Sigmoid colon (tissue), 4 donors: ENCODE measurements around the gene MYO1C.

ENCODE experiments used
- EP300 ChIP-seq, 4 donors: sonication (generic); formaldehyde crosslinking; IDR thresholded peaks; one replicate each; pipeline ENCODE4 v1.6.1; 2017; ENCODE audit warnings: antibody characterized with exemption in 4 of 4
- POLR2A ChIP-seq, 2 donors: fragments of 450-650 bp; IDR thresholded peaks; one replicate each; pipeline ENCODE4 v1.6.1; 2016; ENCODE audit warnings: antibody characterized with exemption in 2 of 2, mild to moderate bottlenecking in 2 of 2, moderate library complexity in 2 of 2
- POLR2AphosphoS5 ChIP-seq, 4 donors: sonication (generic); formaldehyde crosslinking; IDR thresholded peaks; one replicate each; pipeline ENCODE4 v1.6.1; 2017; ENCODE audit warnings: antibody characterized with exemption in 4 of 4
- TF ChIP-seq, protein P1 (sequence below), 4 experiments: fragments of 450-650 bp in 3 of 4; fragments of 200-600 bp in 1 of 4; IDR thresholded peaks; one replicate each; pipeline ENCODE4 v1.5.1; 2016 to 2019; ENCODE audit warnings: antibody characterized with exemption in 4 of 4, mild to moderate bottlenecking in 3 of 4, moderate library complexity in 2 of 4

DNA sequence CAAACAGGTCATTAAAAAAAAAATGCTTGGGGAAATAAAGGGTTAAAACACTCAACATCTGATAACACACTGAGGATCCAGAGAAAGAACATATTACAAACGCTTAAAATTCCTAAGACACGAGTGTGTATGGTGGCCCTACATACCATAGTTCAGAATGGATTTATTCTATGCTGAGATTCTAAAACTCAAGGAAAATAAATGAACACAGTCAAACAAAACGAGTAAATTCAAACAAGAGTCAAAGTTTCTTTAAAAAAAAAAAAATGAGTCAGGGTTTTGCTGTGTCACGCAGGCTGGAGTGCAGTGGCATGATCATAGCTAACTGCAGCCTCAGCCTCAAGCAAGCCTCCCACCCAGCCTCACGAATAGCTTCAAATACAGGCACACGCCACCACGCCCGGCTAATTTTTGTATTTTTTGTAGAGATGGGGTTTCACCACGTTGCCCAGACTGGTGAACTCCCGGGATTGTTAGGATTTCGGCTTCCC lies 53.8 kb downstream of the MYO1C start:
- TF ChIP-seq POLR2AphosphoS5 (IDR thresholded peaks at IDR 0.05) (no peak), POLR2A (IDR thresholded peaks at IDR 0.05) (no peak), EP300 (IDR thresholded peaks at IDR 0.05) (no peak)
- TF ChIP-seq, protein P1, sequence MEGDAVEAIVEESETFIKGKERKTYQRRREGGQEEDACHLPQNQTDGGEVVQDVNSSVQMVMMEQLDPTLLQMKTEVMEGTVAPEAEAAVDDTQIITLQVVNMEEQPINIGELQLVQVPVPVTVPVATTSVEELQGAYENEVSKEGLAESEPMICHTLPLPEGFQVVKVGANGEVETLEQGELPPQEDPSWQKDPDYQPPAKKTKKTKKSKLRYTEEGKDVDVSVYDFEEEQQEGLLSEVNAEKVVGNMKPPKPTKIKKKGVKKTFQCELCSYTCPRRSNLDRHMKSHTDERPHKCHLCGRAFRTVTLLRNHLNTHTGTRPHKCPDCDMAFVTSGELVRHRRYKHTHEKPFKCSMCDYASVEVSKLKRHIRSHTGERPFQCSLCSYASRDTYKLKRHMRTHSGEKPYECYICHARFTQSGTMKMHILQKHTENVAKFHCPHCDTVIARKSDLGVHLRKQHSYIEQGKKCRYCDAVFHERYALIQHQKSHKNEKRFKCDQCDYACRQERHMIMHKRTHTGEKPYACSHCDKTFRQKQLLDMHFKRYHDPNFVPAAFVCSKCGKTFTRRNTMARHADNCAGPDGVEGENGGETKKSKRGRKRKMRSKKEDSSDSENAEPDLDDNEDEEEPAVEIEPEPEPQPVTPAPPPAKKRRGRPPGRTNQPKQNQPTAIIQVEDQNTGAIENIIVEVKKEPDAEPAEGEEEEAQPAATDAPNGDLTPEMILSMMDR (IDR thresholded peaks at IDR 0.05), result no peak
